HepG2 (cell line): ENCODE results near the gene GALR2. TPM values are rescaled to one million over a fixed set of nuclear protein-coding genes. Genes with fewer than 3 reads are reported as not detected.

Experiments used
- ATAC-seq: fragments of 200-7000 bp; cut with Tn5 transposase; 3 replicates; pipeline ENCODE4 v1.9.1; 2020; ENCODE audit warnings: mild to moderate bottlenecking, moderate library complexity
- BruUV-seq: library from RNA; stranded (reverse); fragments of 400-500 nt; replicated peaks from 2 replicates; lab custom pipeline; 2021; lab: Mats Ljungman, UMichigan
- CTCF ChIA-PET: fragments of 300-600 bp; formaldehyde crosslinking; extraction: SDS; loops from one replicate; lab custom pipeline; 2021; ENCODE audit warnings: low total read pairs, inconsistent platforms, low intra/inter-chr PET ratio; lab: Yijun Ruan, JAX
- POLR2A ChIA-PET: fragments of 350-600 bp; sonication (Branson Sonifier 250); formaldehyde crosslinking; loops from one replicate; lab custom pipeline; 2020; ENCODE audit warnings: antibody characterized with exemption, inconsistent platforms; lab: Yijun Ruan, JAX
- DNase-seq: peaks from one replicate; pipeline ENCODE4 v3.0.0-alpha.2; 2015; ENCODE audit warnings: low spot score
- FAIRE-seq: peaks from 3 replicates; lab custom pipeline; 2011; peaks lifted over from hg19 to GRCh38; lab: Jason Lieb, UNC
- H2AFZ ChIP-seq: one replicate; pipeline ENCODE4 v1.6.1; 2011; ENCODE audit warnings: low read length, inconsistent platforms
- H3K27ac ChIP-seq: fragments of 300-600 bp; 3 replicates; pipeline ENCODE4 v1.8.0; 2011; ENCODE audit warnings: mixed run types, mild to moderate bottlenecking, mixed read lengths, low read length, inconsistent platforms; ENCODE audit not compliant: insufficient read depth; ENCODE audit errors: extremely low read length
- H3K27me3 ChIP-seq, 2 experiments: fragments of 200-600 bp in 1 of 2; 2 replicates in 1 of 2; 3 replicates in 1 of 2; pipeline versions ENCODE4 v1.6.0 to v1.8.0; 2011; ENCODE audit warnings: low read length in 2 of 2, mild to moderate bottlenecking in 2 of 2, moderate library complexity in 2 of 2, inconsistent platforms in 1 of 2; ENCODE audit not compliant: insufficient read depth in 2 of 2, control insufficient read depth in 1 of 2
- H3K36me3 ChIP-seq, 2 experiments: fragments of 200-600 bp in 1 of 2; replicated peaks in 1 of 2; 2 replicates in 1 of 2; 3 replicates in 1 of 2; pipeline versions ENCODE4 v1.5.1 to v1.8.0; 2011; ENCODE audit warnings: low read length in 2 of 2, inconsistent platforms in 1 of 2; ENCODE audit not compliant: insufficient read depth in 2 of 2, control insufficient read depth in 1 of 2
- H3K4me1 ChIP-seq: 2 replicates; pipeline ENCODE4 v1.5.1; 2012; ENCODE audit warnings: low read length, inconsistent platforms; ENCODE audit not compliant: insufficient read depth
- H3K4me2 ChIP-seq: 2 replicates; pipeline ENCODE4 v1.6.0; 2011; ENCODE audit warnings: low read depth, low read length, inconsistent platforms
- H3K4me3 ChIP-seq, 3 experiments: fragments of 200-600 bp in 1 of 3; sonication (generic), shearing (Covaris generic) in 1 of 3; replicated peaks in 1 of 3; 2 replicates each; pipeline ENCODE4 v1.5.1; 2011 to 2016; ENCODE audit warnings: low read length in 3 of 3, inconsistent platforms in 2 of 3, low read depth in 2 of 3, mild to moderate bottlenecking in 2 of 3, control low read depth in 1 of 3, mixed read lengths in 1 of 3; ENCODE audit not compliant: insufficient read depth in 1 of 3
- H3K79me2 ChIP-seq: one replicate; pipeline ENCODE4 v1.6.1; 2011; ENCODE audit warnings: low read length, inconsistent platforms; ENCODE audit not compliant: insufficient read depth
- H3K9ac ChIP-seq: 2 replicates; pipeline ENCODE4 v1.6.0; 2011; ENCODE audit warnings: mild to moderate bottlenecking, low read depth, low read length, inconsistent platforms; ENCODE audit not compliant: insufficient read depth
- H3K9me3 ChIP-seq: 2 replicates; pipeline ENCODE4 v1.5.1; 2012; ENCODE audit warnings: mild to moderate bottlenecking, low read length
- H4K20me1 ChIP-seq: 2 replicates; pipeline ENCODE4 v1.6.0; 2011; ENCODE audit warnings: inconsistent platforms, mild to moderate bottlenecking, low read length, moderate library complexity; ENCODE audit not compliant: insufficient read depth
- ADNP ChIP-seq: sonication (generic); formaldehyde crosslinking; IDR thresholded peaks from 2 replicates; pipeline ENCODE4 v1.4.0; 2020; ENCODE audit warnings: missing genetic modification reagents
- AGO2 ChIP-seq: fragments of 200-400 bp; formaldehyde crosslinking; optimal IDR thresholded peaks from 2 replicates; pipeline ENCODE3; 2017; ENCODE audit warnings: mild to moderate bottlenecking, low read depth, low read length, moderate library complexity
- AHR ChIP-seq: IDR thresholded peaks from 2 replicates; pipeline ENCODE4 v1.6.1; 2018; ENCODE audit warnings: missing genetic modification reagents, missing compliant biosample characterization
- CHCHD3 ChIP-seq: sonication (generic); formaldehyde crosslinking; IDR thresholded peaks from 2 replicates; pipeline ENCODE4 v1.8.0; 2022; ENCODE audit warnings: mild to moderate bottlenecking, missing genetic modification reagents, moderate library complexity
- KLF15 ChIP-seq: sonication (generic); formaldehyde crosslinking; IDR thresholded peaks from 2 replicates; pipeline ENCODE4 v1.8.1; 2023; ENCODE audit warnings: borderline replicate concordance, mild to moderate bottlenecking, inconsistent platforms, missing genetic modification reagents, mixed read lengths
- KLF16 ChIP-seq, 2 experiments: sonication (generic) in 1 of 2; formaldehyde crosslinking in 1 of 2; IDR thresholded peaks; 2 replicates each; pipeline versions ENCODE4 v1.6.1 to v1.8.0; 2016 to 2023; ENCODE audit warnings: missing genetic modification reagents in 2 of 2, missing compliant biosample characterization in 1 of 2
- NR2F6 ChIP-seq, 2 experiments: IDR thresholded peaks; 2 replicates each; pipeline ENCODE4 v1.6.1; 2016; ENCODE audit warnings: antibody characterized with exemption in 1 of 2, mild to moderate bottlenecking in 1 of 2
- PCBP2 ChIP-seq: fragments of 200-400 bp; formaldehyde crosslinking; optimal IDR thresholded peaks from 2 replicates; pipeline ENCODE3; 2018; ENCODE audit warnings: low read length, low read depth; ENCODE audit not compliant: poor library complexity, severe bottlenecking
- PLRG1 ChIP-seq: fragments of 450-650 bp; conservative IDR thresholded peaks from 2 replicates; pipeline ENCODE4 v1.6.1; 2016
- STAT6 ChIP-seq: sonication (generic); formaldehyde crosslinking; IDR thresholded peaks from 2 replicates; pipeline ENCODE4 v1.4.0; 2020; ENCODE audit warnings: missing genetic modification reagents, mild to moderate bottlenecking, borderline replicate concordance
- ZFP36 ChIP-seq: fragments of 150-350 bp; IDR thresholded peaks from 2 replicates; pipeline ENCODE4 v1.6.1; 2018; ENCODE audit warnings: borderline replicate concordance, low read length, low read depth; ENCODE audit not compliant: partially characterized antibody
- ZNF333 ChIP-seq: sonication (generic); formaldehyde crosslinking; IDR thresholded peaks from 2 replicates; pipeline ENCODE4 v1.4.0; 2020; ENCODE audit warnings: mild to moderate bottlenecking, missing genetic modification reagents, borderline replicate concordance
- ZNF576 ChIP-seq: sonication (generic); formaldehyde crosslinking; IDR thresholded peaks from 2 replicates; pipeline ENCODE4 v1.4.0; 2020; ENCODE audit warnings: mild to moderate bottlenecking, missing genetic modification reagents
- ZNF615 ChIP-seq: sonication (generic); formaldehyde crosslinking; IDR thresholded peaks from 2 replicates; pipeline ENCODE4 v1.5.0; 2020; ENCODE audit warnings: mild to moderate bottlenecking, missing genetic modification reagents, borderline replicate concordance
- WGBS: methylation state at CpG from one replicate; pipeline ENCODE4 v1.1.6; 2017; ENCODE audit warnings: low lambda C conversion rate; 5-methylcytosine and 5-hydroxymethylcytosine counted together
- in situ Hi-C: cut with HindIII; loops from 2 replicates; pipeline ENCODE4 v1.10.0; 2017; ENCODE audit warnings: low pct_unique_long_range_greater_than_20kb; ENCODE audit not compliant: extremely low pct_ligation_motif_present
- intact Hi-C: fragments of 100-400 bp; cut with micrococcal nuclease; formaldehyde crosslinking; loops from one replicate; pipeline ENCODE4 v1.10.0; 2022; ENCODE audit not compliant: unreplicated experiment
- polyA plus RNA-seq, 8 experiments: library from polyadenylated mRNA; depleted of rRNA in 3 of 8; stranded (reverse) in 7 of 8; unstranded in 1 of 8; fragments of >200 nt; fragmentation: Illumina TruSeq in 4 of 8; extraction: Trizol in 4 of 8; gene quantifications; 2 replicates each; pipeline versions ENCODE4 v1.2.1 to v1.2.3, GENCODE V29; 2011 to 2016; ENCODE audit warnings: low read depth in 4 of 8, missing spikeins in 1 of 8, mixed read lengths in 1 of 8; ENCODE audit not compliant: insufficient read depth in 1 of 8
- total RNA-seq, 5 experiments: library from RNA; depleted of rRNA; stranded (reverse); fragments of >200 nt; fragmentation: Illumina TruSeq; extraction: Trizol; gene quantifications; 2 replicates each; pipeline ENCODE4 v1.2.3, GENCODE V29; 2016; ENCODE audit warnings: low read depth in 1 of 5

GALR2 gene
- total and polyA plus RNA-seq, 2 of the 13 experiments (the other 11 are each of a cell fraction or from before 2014, with no cell fraction given), result 0.48 to 0.58 TPM

GRCh38 chr17:76048025-76048605 lies 26.5 kb upstream of the GALR2 start:
- Histone ChIP-seq H3K36me3 (peaks cover 59 to 90% of the 10 kb centered on the region in 2 experiments), H4K20me1 (no peaks in the 10 kb centered on the region), H3K27ac (no peak overlapping the region), H3K4me2 (no peak overlapping the region), H2AFZ (no peak overlapping the region), H3K9me3 (no peaks in the 10 kb centered on the region), H3K27me3 (no peaks in the 10 kb centered on the region), H3K4me3 (no peak overlapping the region), H3K4me1 (no peaks in the 10 kb centered on the region), H3K9ac (no peak overlapping the region), H3K79me2 (no peaks in the 10 kb centered on the region)
- DNase-seq (no peak), ATAC-seq (no peak), FAIRE-seq (no peak)
- in situ Hi-C loops, result no loop called here
- BruUV-seq, result no TSS peak
- TF ChIP-seq CHCHD3 (no peak), KLF16 (CRISPR knock-in tag; IDR thresholded peaks at IDR 0.05) (no peak), ZNF576 (CRISPR knock-in tag) (no peak), PLRG1 (no peak), PCBP2 (no peak), ADNP (CRISPR knock-in tag) (no peak), NR2F6 (IDR thresholded peaks at IDR 0.05) (no peak), NR2F6 (CRISPR knock-in tag; IDR thresholded peaks at IDR 0.05) (no peak), ZFP36 (no peak), AHR (CRISPR knock-in tag) (no peak), AGO2 (no peak), ZNF615 (CRISPR knock-in tag) (no peak), ZNF333 (CRISPR knock-in tag) (no peak), STAT6 (CRISPR knock-in tag) (no peak), KLF15 (CRISPR knock-in tag) (no peak)
- WGBS, result 98% methylated on average over 9 of the region's 9 CpGs
- intact Hi-C loops, result no loop called here
- POLR2A ChIA-PET, result no interaction called here
- CTCF ChIA-PET, result no interaction called here
